ENCODE results near the gene RDH16. TPM values are rescaled to one million over a fixed set of nuclear protein-coding genes. Genes with fewer than 3 reads are reported as not detected.
"Not testable (repeated sequence)": the region's sequence is repeated elsewhere in the genome, so short reads cannot be mapped to it uniquely, and the experiment has no call there.

RDH16 gene
- total RNA-seq, 1 donor from 2014 or later, result 1.6 TPM

DNA sequence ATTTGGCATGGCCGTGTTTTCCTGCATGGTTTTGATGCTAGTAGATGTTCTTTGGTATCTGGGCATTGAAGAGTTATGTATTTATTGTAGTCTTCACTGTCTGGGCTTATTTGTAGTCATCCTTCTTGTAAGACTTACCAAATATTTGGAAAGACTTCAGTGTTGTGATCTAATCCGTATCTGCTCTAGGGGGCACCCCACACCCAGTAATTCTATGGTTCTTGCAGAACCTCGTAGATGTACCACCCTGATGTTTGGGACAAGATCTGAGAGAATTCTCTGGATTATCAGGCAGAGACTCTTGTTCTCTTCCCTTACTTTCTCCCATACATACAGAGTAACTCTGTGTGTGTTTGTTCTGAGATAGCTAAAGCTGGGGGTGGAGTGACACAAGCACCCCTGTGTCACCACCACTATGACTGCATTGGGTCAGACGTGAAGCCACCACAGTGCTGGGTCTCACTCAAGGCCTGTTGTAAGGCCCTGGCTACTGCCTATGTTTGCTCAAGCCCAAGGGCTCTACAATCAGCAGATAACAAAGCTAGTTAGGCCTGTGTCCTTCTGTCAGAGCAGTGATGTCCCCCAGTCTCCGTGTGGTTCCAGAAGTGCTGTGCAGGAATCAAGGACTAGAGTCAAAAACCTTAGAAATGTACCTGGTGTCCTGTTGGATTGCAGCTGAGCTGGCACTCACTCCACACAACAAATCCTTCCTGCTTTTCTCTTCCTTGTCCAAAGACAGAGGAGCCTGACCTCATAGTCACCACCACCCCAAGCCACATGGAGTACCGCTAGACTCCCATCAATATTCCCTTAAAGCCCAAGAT is 9.6 kb downstream of the RDH16 start:
- TF ChIP-seq, protein P1, sequence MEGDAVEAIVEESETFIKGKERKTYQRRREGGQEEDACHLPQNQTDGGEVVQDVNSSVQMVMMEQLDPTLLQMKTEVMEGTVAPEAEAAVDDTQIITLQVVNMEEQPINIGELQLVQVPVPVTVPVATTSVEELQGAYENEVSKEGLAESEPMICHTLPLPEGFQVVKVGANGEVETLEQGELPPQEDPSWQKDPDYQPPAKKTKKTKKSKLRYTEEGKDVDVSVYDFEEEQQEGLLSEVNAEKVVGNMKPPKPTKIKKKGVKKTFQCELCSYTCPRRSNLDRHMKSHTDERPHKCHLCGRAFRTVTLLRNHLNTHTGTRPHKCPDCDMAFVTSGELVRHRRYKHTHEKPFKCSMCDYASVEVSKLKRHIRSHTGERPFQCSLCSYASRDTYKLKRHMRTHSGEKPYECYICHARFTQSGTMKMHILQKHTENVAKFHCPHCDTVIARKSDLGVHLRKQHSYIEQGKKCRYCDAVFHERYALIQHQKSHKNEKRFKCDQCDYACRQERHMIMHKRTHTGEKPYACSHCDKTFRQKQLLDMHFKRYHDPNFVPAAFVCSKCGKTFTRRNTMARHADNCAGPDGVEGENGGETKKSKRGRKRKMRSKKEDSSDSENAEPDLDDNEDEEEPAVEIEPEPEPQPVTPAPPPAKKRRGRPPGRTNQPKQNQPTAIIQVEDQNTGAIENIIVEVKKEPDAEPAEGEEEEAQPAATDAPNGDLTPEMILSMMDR (IDR thresholded peaks at IDR 0.05; ENCODE audit: insufficient read depth, low read length, severe bottlenecking), result no peak
- no peak for DNase-seq (ENCODE audit: low read depth)
- no peak overlapping the region for H3K4me3 ChIP-seq (ENCODE audit: low read depth, low read length)
- no peaks in the 10 kb centered on the region for H3K27me3 ChIP-seq (ENCODE audit: control insufficient read depth, insufficient read depth, low read length)
- no peaks in the 10 kb centered on the region for H3K36me3 ChIP-seq (ENCODE audit: control insufficient read depth, insufficient read depth, low read length)
- peak; percentile 66 for FAIRE-seq

- DNase-seq (ENCODE audit: low read depth) (no peak), FAIRE-seq (no peak)
- H3K36me3 ChIP-seq (ENCODE audit: control insufficient read depth, insufficient read depth, low read length), result no peaks in the 10 kb centered on the region
- TF ChIP-seq, protein P1 (IDR thresholded peaks at IDR 0.05; ENCODE audit: insufficient read depth, low read length, severe bottlenecking), result no peak
- H3K27me3 ChIP-seq (ENCODE audit: control insufficient read depth, insufficient read depth, low read length), result no peaks in the 10 kb centered on the region
- H3K4me3 ChIP-seq (ENCODE audit: low read depth, low read length), result no peak overlapping the region
Observed at GRCh38 chr12:56943878-56944277, 13.5 kb downstream of the RDH16 start.

- H3K36me3 ChIP-seq (ENCODE audit: control insufficient read depth, insufficient read depth, low read length); DNase-seq (ENCODE audit: low read depth); FAIRE-seq; H3K27me3 ChIP-seq (ENCODE audit: control insufficient read depth, insufficient read depth, low read length); H3K4me3 ChIP-seq (ENCODE audit: low read depth, low read length): not testable (repeated sequence)
Observed at GRCh38 chr12:56943374-56943773, 14.0 kb downstream of the RDH16 start.

DNA sequence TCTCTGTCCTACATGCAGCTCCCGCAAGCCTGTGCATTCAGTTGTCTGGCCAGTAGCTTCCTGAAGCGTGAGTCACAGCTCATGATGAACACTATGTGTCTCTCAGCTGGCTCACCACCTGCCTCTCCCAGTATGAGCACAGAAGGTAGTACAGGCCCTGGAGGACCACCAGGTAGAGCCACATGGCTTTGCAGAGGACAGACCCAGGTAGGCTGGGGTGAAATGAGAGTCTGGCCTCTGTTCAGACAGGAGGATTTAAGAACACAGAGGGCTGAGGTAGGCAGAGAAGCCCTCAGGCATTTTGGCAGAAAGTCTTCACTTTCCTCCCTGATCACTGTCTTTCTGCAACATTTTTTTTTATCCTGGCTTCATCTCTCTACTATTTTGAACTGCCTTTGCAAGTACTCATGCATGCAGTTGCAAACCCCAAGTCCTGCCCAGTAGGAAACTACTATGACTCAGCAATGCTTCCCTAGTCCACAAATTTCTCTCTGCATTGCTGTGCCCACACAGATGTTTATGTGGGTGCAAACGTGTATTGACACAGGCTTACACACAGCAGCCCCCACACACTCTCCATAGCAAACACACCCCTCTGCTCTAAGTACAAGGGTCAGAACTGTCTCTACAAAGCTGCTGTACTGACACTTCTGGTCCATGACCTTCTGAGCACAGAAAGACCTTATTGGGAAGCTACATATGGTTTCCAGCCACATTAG is 15.9 kb downstream of the RDH16 start:
- TF ChIP-seq, protein P1 (IDR thresholded peaks at IDR 0.05; ENCODE audit: insufficient read depth, low read length, severe bottlenecking), result no peak
- H3K36me3 ChIP-seq (ENCODE audit: control insufficient read depth, insufficient read depth, low read length), result no peaks in the 10 kb centered on the region
- no peaks in the 10 kb centered on the region for H3K27me3 ChIP-seq (ENCODE audit: control insufficient read depth, insufficient read depth, low read length)
- FAIRE-seq (no peak), DNase-seq (ENCODE audit: low read depth) (peak; percentile 77)
- no peak overlapping the region for H3K4me3 ChIP-seq (ENCODE audit: low read depth, low read length)

DNA sequence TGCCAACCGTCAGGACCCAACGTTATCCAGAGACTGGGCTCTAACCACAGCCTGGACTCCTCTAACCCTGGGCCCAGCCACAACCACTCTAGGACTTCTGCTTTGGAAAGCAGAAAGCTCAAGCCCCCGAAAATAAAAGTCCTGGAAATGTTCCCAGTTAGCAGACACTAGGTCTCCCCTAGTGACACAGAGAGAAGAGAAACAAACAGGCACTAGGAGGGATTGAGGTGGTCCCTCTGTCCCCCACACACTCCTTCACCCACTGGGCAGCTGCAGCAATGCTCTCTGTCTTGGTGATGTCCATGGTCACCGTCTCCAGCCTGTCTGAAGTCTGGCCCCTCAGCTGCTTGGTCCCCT is 16.5 kb downstream of the RDH16 start:
- H3K4me3 ChIP-seq (ENCODE audit: low read depth, low read length); DNase-seq (ENCODE audit: low read depth); H3K36me3 ChIP-seq (ENCODE audit: control insufficient read depth, insufficient read depth, low read length); H3K27me3 ChIP-seq (ENCODE audit: control insufficient read depth, insufficient read depth, low read length): not testable (repeated sequence)
- FAIRE-seq, result peak; percentile 95

- DNase-seq (ENCODE audit: low read depth) (no peak), FAIRE-seq (no peak)
- TF ChIP-seq, protein P1 (IDR thresholded peaks at IDR 0.05; ENCODE audit: insufficient read depth, low read length, severe bottlenecking), result no peak
- Histone ChIP-seq H3K4me3 (ENCODE audit: low read depth, low read length) (no peak overlapping the region), H3K36me3 (ENCODE audit: control insufficient read depth, insufficient read depth, low read length) (no peaks in the 10 kb centered on the region), H3K27me3 (ENCODE audit: control insufficient read depth, insufficient read depth, low read length) (no peaks in the 10 kb centered on the region)
Observed at GRCh38 chr12:56935752-56936151, 21.7 kb downstream of the RDH16 start.
